Thyroid gland (tissue), 4 donors: ENCODE measurements around the gene ABLIM1. TPM values are rescaled to one million over a fixed set of nuclear protein-coding genes. Genes with fewer than 3 reads are reported as not detected.

Source experiments
- DNase-seq, 2 donors: peaks; one replicate each; pipeline ENCODE4 v3.0.0-alpha.2; 2019
- H3K27ac ChIP-seq, 3 donors: fragments of 200-600 bp; sonication (generic); 1 replicate in 2 of 3; 2 replicates in 1 of 3; pipeline ENCODE4 v1.5.1; 2016 to 2019; ENCODE audit warnings: mild to moderate bottlenecking in 1 of 3, moderate library complexity in 1 of 3
- H3K27me3 ChIP-seq: fragments of 200-600 bp; sonication (generic); one replicate; pipeline ENCODE4 v1.5.1; 2019
- H3K36me3 ChIP-seq, 2 donors: fragments of 200-600 bp; sonication (generic); one replicate each; pipeline ENCODE4 v1.5.1; 2016 to 2019
- H3K4me1 ChIP-seq, 2 donors: fragments of 200-600 bp; sonication (generic); one replicate each; pipeline ENCODE4 v1.5.1; 2017 to 2019
- H3K4me3 ChIP-seq, 3 donors: fragments of 200-600 bp; sonication (generic); replicated peaks in 1 of 3; 1 replicate in 2 of 3; 2 replicates in 1 of 3; pipeline ENCODE4 v1.5.1; 2016; ENCODE audit warnings: mild to moderate bottlenecking in 1 of 3
- H3K9me3 ChIP-seq: fragments of 200-600 bp; sonication (generic); one replicate; pipeline ENCODE4 v1.5.1; 2017
- CTCF ChIP-seq, 6 experiments: fragments of 200-600 bp in 3 of 6; fragments of 450-650 bp in 3 of 6; sonication (generic) in 3 of 6; IDR thresholded peaks; one replicate each; pipeline ENCODE4 v1.5.1; 2016 to 2019; ENCODE audit warnings: antibody characterized with exemption in 6 of 6, mild to moderate bottlenecking in 2 of 6, inconsistent platforms in 1 of 6, moderate library complexity in 1 of 6
- POLR2A ChIP-seq, 2 donors: fragments of 450-650 bp; IDR thresholded peaks; one replicate each; pipeline ENCODE4 v1.6.1; 2017; ENCODE audit warnings: antibody characterized with exemption in 2 of 2, mild to moderate bottlenecking in 2 of 2, moderate library complexity in 1 of 2
- WGBS, 2 donors: methylation state at CpG; one replicate each; pipeline ENCODE4 v1.1.5; 2017; 5-methylcytosine and 5-hydroxymethylcytosine counted together
- intact Hi-C: fragments of 100-400 bp; cut with DNase I; formaldehyde crosslinking; loops from one replicate; pipeline ENCODE4 v1.15.1; 2023
- total RNA-seq, 4 donors: library from RNA; depleted of rRNA; stranded (reverse); fragments of >200 nt; gene quantifications; one replicate each; pipeline ENCODE4 v1.2.3, GENCODE V29; 2016

The ABLIM1 gene
- total RNA-seq, 4 donors from 2014 or later = 225 to 404 (median 382) TPM

- Histone ChIP-seq H3K36me3 (no peaks in the 10 kb centered on the region), H3K4me3 (no peak overlapping the region), H3K4me1 (peaks cover 35 to 53% of the 10 kb centered on the region in 2 donors), H3K9me3 (no peaks in the 10 kb centered on the region), H3K27me3 (no peaks in the 10 kb centered on the region), H3K27ac (peak overlapping the region in 2 of 3 donors; percentile 92 to 95)
- DNase-seq = no peak
- 96% methylated on average over 5 to 6 of the region's 6 CpGs for WGBS, 2 donors
- TF ChIP-seq CTCF (IDR thresholded peaks at IDR 0.05) (no peak), POLR2A (IDR thresholded peaks at IDR 0.05) (no peak)
- intact Hi-C loops = loop anchor here (10.0 kb wide), 1 partner anchor 59 kb away; no protein-coding TSS in a partner anchor
These were observed 22.1 kb downstream of the ABLIM1 start for GRCh38 chr10:114635797-114636550.

- intact Hi-C loops = loop anchor here (10.0 kb wide), 1 partner anchor 60 kb away; no protein-coding TSS in a partner anchor
These were observed 23.0 kb downstream of the ABLIM1 start for GRCh38 chr10:114635101-114635500.

GRCh38 chr10:114634609-114634979, 23.5 kb downstream of the ABLIM1 start:
- WGBS, 2 donors = 9% methylated on average over 4 of the region's 4 CpGs
- Histone ChIP-seq H3K4me3 (no peak overlapping the region), H3K27me3 (no peaks in the 10 kb centered on the region), H3K36me3 (no peaks in the 10 kb centered on the region), H3K4me1 (peaks cover 35 to 55% of the 10 kb centered on the region in 2 donors), H3K9me3 (no peaks in the 10 kb centered on the region), H3K27ac (peak overlapping the region; percentile 79 to 95 (median 92))
- peak in 1 of 2 donors; percentile 47 for TF ChIP-seq POLR2A (IDR thresholded peaks at IDR 0.05)
- TF ChIP-seq CTCF (IDR thresholded peaks at IDR 0.05) = no peak
- peak; percentile 90 for DNase-seq
- intact Hi-C loops = loop anchor here (10.0 kb wide), 1 partner anchor 60 kb away; no protein-coding TSS in a partner anchor

More at GRCh38 chr10:114635101-114635500, 23.0 kb downstream of the ABLIM1 start:
- WGBS, 2 donors = 62 to 69% methylated on average over 7 of the region's 7 CpGs
- H3K9me3 ChIP-seq = no peaks in the 10 kb centered on the region
- H3K27ac ChIP-seq = peak overlapping the region; percentile 79 to 95 (median 92)
- H3K4me3 ChIP-seq = no peak overlapping the region
- no peak for TF ChIP-seq POLR2A (IDR thresholded peaks at IDR 0.05)
- no peak for TF ChIP-seq CTCF (IDR thresholded peaks at IDR 0.05)
- H3K4me1 ChIP-seq = peaks cover 35 to 55% of the 10 kb centered on the region in 2 donors
- DNase-seq = no peak
- H3K27me3 ChIP-seq = no peaks in the 10 kb centered on the region
- no peaks in the 10 kb centered on the region for H3K36me3 ChIP-seq

GRCh38 chr10:114632869-114633715, 25.0 kb downstream of the ABLIM1 start:
- Histone ChIP-seq H3K4me1 (peaks cover 33 to 47% of the 10 kb centered on the region in 2 donors), H3K4me3 (no peak overlapping the region), H3K27ac (peak overlapping the region; percentile 90 to 95 (median 92)), H3K36me3 (no peaks in the 10 kb centered on the region), H3K9me3 (no peaks in the 10 kb centered on the region), H3K27me3 (no peaks in the 10 kb centered on the region)
- 33 to 48% methylated on average over 12 to 13 of the region's 13 CpGs for WGBS, 2 donors
- DNase-seq = peak; percentile 83 to 85
- intact Hi-C loops = loop anchor here (10.0 kb wide), 1 partner anchor 62 kb away; no protein-coding TSS in a partner anchor
- TF ChIP-seq POLR2A (IDR thresholded peaks at IDR 0.05) (peak in 1 of 2 donors; percentile 62), CTCF (IDR thresholded peaks at IDR 0.05) (no peak)
